HG02610 (cell line): ENCODE results near the gene RASA3.

Source experiments
- ATAC-seq: cut with Tn5 transposase; IDR thresholded peaks from one replicate; pipeline ENCODE4 v1.9.1; 2021; ENCODE audit warnings: mild to moderate bottlenecking, moderate library complexity; ENCODE audit not compliant: unreplicated experiment

The RASA3 gene

GRCh38 chr13:114071991-114072390 lies 60.4 kb downstream of the RASA3 start:
- no peak for ATAC-seq

- ATAC-seq: no peak
These were observed 61.0 kb downstream of the RASA3 start for GRCh38 chr13:114071410-114071809.

- no peak for ATAC-seq
These were observed 62.2 kb downstream of the RASA3 start for GRCh38 chr13:114070098-114070799.

GRCh38 chr13:114069376-114070097 lies 62.9 kb downstream of the RASA3 start:
- no peak for ATAC-seq

- ATAC-seq: no peak
These were observed 63.6 kb downstream of the RASA3 start for GRCh38 chr13:114068656-114069318.

GRCh38 chr13:114067886-114068651 lies 64.4 kb downstream of the RASA3 start:
- no peak for ATAC-seq

- peak; percentile 73 for ATAC-seq
These were observed 65.0 kb downstream of the RASA3 start for GRCh38 chr13:114067381-114067885.

GRCh38 chr13:114066956-114067355 lies 65.5 kb downstream of the RASA3 start:
- no peak for ATAC-seq

- ATAC-seq: no peak
These were observed 66.3 kb downstream of the RASA3 start for GRCh38 chr13:114065926-114066774.

GRCh38 chr13:114065141-114065925 lies 67.1 kb downstream of the RASA3 start:
- peak; percentile 63 for ATAC-seq

GRCh38 chr13:114064450-114065140 lies 67.8 kb downstream of the RASA3 start:
- ATAC-seq: no peak

GRCh38 chr13:114063545-114064449 lies 68.6 kb downstream of the RASA3 start:
- ATAC-seq: no peak

GRCh38 chr13:114062754-114063153 lies 69.7 kb downstream of the RASA3 start:
- ATAC-seq: no peak

GRCh38 chr13:114062341-114062740 lies 70.1 kb downstream of the RASA3 start:
- no peak for ATAC-seq

- no peak for ATAC-seq
These were observed 70.7 kb downstream of the RASA3 start for GRCh38 chr13:114061744-114062143.

GRCh38 chr13:114061047-114061446 lies 71.4 kb downstream of the RASA3 start:
- no peak for ATAC-seq

GRCh38 chr13:114059946-114060860 lies 72.2 kb downstream of the RASA3 start:
- ATAC-seq: no peak
